HEK293 (cell line): Measurements from ENCODE around the gene AMZ1.
"Not testable (repeated sequence)": the region's sequence is repeated elsewhere in the genome, so short reads cannot be mapped to it uniquely, and the experiment has no call there.

ENCODE experiments used
- ATF2 ChIP-seq: fragments of 450-650 bp; formaldehyde crosslinking; IDR thresholded peaks from 2 replicates; pipeline ENCODE4 v1.5.1; 2016; ENCODE audit warnings: missing biosample characterization, missing genetic modification characterization, low read depth
- BCL11A ChIP-seq: fragments of 450-650 bp; formaldehyde crosslinking; IDR thresholded peaks from 2 replicates; pipeline ENCODE4 v1.5.1; 2016; ENCODE audit warnings: low read depth, missing biosample characterization, missing genetic modification characterization
- REST ChIP-seq: fragments of 450-650 bp; formaldehyde crosslinking; IDR thresholded peaks from 2 replicates; pipeline ENCODE4 v1.5.1; 2016; ENCODE audit warnings: missing biosample characterization, missing genetic modification characterization
- SP2 ChIP-seq: fragments of 450-650 bp; formaldehyde crosslinking; IDR thresholded peaks from 2 replicates; pipeline ENCODE4 v1.5.1; 2016; ENCODE audit warnings: missing biosample characterization, missing genetic modification characterization
- YY1 ChIP-seq: fragments of 450-650 bp; formaldehyde crosslinking; IDR thresholded peaks from 2 replicates; pipeline ENCODE4 v1.5.1; 2018; ENCODE audit warnings: missing biosample characterization, missing genetic modification characterization
- ZBTB48 ChIP-seq: fragments of 450-650 bp; formaldehyde crosslinking; IDR thresholded peaks from 2 replicates; pipeline ENCODE4 v1.5.1; 2016; ENCODE audit warnings: missing biosample characterization, missing genetic modification characterization
- ZNF138 ChIP-seq: fragments of 450-650 bp; formaldehyde crosslinking; IDR thresholded peaks from 2 replicates; pipeline ENCODE4 v1.5.1; 2016; ENCODE audit warnings: missing biosample characterization, missing genetic modification characterization, borderline replicate concordance
- ZNF155 ChIP-seq: fragments of 450-650 bp; formaldehyde crosslinking; IDR thresholded peaks from 2 replicates; pipeline ENCODE4 v1.5.1; 2016; ENCODE audit warnings: missing biosample characterization, missing genetic modification characterization
- ZNF174 ChIP-seq: fragments of 450-650 bp; formaldehyde crosslinking; IDR thresholded peaks from 2 replicates; pipeline ENCODE4 v1.5.0; 2017; ENCODE audit warnings: missing biosample characterization, mild to moderate bottlenecking, missing genetic modification characterization
- ZNF404 ChIP-seq: fragments of 450-650 bp; formaldehyde crosslinking; IDR thresholded peaks from 2 replicates; pipeline ENCODE4 v1.5.1; 2017; ENCODE audit warnings: missing biosample characterization, missing genetic modification characterization
- ZNF629 ChIP-seq: fragments of 450-650 bp; formaldehyde crosslinking; IDR thresholded peaks from 2 replicates; pipeline ENCODE4 v1.5.1; 2017; ENCODE audit warnings: missing biosample characterization, missing genetic modification characterization
- ZNF768 ChIP-seq: fragments of 450-650 bp; formaldehyde crosslinking; IDR thresholded peaks from 2 replicates; pipeline ENCODE4 v1.5.1; 2018; ENCODE audit warnings: missing biosample characterization, mild to moderate bottlenecking, missing genetic modification characterization
- ZSCAN16 ChIP-seq: fragments of 450-650 bp; formaldehyde crosslinking; IDR thresholded peaks from 2 replicates; pipeline ENCODE4 v1.5.1; 2016; ENCODE audit warnings: missing biosample characterization, missing genetic modification characterization
- TF ChIP-seq, protein P1 (sequence below): fragments of 450-650 bp; formaldehyde crosslinking; IDR thresholded peaks from 2 replicates; pipeline ENCODE4 v1.5.1; 2016; ENCODE audit warnings: missing biosample characterization, missing genetic modification characterization

GRCh38 chr7:2693420-2694121, 5.6 kb downstream of the AMZ1 start:
- not testable (repeated sequence) for TF ChIP-seq REST; ZSCAN16 (tag by site-specific recombination); ZNF768; ATF2 (tag by site-specific recombination); SP2 (tag by site-specific recombination); ZNF155 (tag by site-specific recombination); BCL11A (tag by site-specific recombination); YY1 (tag by site-specific recombination); ZNF138 (tag by site-specific recombination); ZNF404 (tag by site-specific recombination); ZBTB48; ZNF174; ZNF629 (tag by site-specific recombination)
- TF ChIP-seq, protein P1, sequence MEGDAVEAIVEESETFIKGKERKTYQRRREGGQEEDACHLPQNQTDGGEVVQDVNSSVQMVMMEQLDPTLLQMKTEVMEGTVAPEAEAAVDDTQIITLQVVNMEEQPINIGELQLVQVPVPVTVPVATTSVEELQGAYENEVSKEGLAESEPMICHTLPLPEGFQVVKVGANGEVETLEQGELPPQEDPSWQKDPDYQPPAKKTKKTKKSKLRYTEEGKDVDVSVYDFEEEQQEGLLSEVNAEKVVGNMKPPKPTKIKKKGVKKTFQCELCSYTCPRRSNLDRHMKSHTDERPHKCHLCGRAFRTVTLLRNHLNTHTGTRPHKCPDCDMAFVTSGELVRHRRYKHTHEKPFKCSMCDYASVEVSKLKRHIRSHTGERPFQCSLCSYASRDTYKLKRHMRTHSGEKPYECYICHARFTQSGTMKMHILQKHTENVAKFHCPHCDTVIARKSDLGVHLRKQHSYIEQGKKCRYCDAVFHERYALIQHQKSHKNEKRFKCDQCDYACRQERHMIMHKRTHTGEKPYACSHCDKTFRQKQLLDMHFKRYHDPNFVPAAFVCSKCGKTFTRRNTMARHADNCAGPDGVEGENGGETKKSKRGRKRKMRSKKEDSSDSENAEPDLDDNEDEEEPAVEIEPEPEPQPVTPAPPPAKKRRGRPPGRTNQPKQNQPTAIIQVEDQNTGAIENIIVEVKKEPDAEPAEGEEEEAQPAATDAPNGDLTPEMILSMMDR (tag by site-specific recombination): not testable (repeated sequence)
